Measurements from ENCODE around the gene PGLYRP4.

DNA sequence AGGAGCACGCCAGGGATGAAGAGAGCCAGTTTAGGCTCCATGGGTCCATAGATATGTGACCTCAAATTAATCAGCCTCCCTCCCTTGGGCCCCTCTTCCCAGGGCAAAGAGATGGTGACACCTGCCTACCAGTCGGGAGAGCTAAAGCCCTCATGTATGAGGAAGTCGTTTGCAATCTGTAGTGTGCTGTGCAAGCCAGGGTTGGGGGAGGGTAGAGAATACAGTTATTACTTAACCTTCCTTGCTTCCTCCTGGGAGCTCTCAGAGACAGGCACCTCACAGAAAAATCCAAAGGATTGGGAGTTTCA lies 4.0 kb downstream of the PGLYRP4 start:
- no peak for TF ChIP-seq POLR2A (IDR thresholded peaks at IDR 0.05)
- no peak for TF ChIP-seq CTCF (IDR thresholded peaks at IDR 0.05)

All from right lobe of liver (tissue), 4 donors.